ENCODE data around the gene ZNF324.
"Not testable (repeated sequence)": the region's sequence is repeated elsewhere in the genome, so short reads cannot be mapped to it uniquely, and the experiment has no call there.

Gene ZNF324

GRCh38 chr19:58469241-58470013, 2.5 kb downstream of the ZNF324 start:
- Histone ChIP-seq H3K4me2 (no peak overlapping the region), H3K27ac (no peak overlapping the region), H3K4me1 (ENCODE audit: low read depth, poor library complexity, severe bottlenecking) (peaks cover 9% of the 10 kb centered on the region), H3K79me2 (ENCODE audit: insufficient read depth, low read depth) (peaks cover 13% of the 10 kb centered on the region; the same call in 1 of the 2 replicates), H2AFZ (ENCODE audit: low read depth) (no peak overlapping the region), H3K4me3 (IDR thresholded peaks at IDR 0.05; ENCODE audit: insufficient read depth, low read depth, low read length) (no peak overlapping the region), H3K9ac (no peak overlapping the region), H3K27me3 (ENCODE audit: insufficient read depth, low read depth) (peaks cover 10% of the 10 kb centered on the region; the same call in 1 of the 2 replicates), H4K20me1 (ENCODE audit: insufficient read depth) (no peaks in the 10 kb centered on the region), H3K36me3 (ENCODE audit: insufficient read depth) (peaks cover 5% of the 10 kb centered on the region; the same call in 1 of the 2 replicates)
- TF ChIP-seq CTCF (conservative IDR thresholded peaks at IDR 0.05; ENCODE audit: low read depth, low read length), result no peak

- Histone ChIP-seq H3K79me2 (ENCODE audit: insufficient read depth, low read depth) (peaks cover 13% of the 10 kb centered on the region; the same call in 1 of the 2 replicates), H3K4me1 (ENCODE audit: low read depth, poor library complexity, severe bottlenecking) (peaks cover 17% of the 10 kb centered on the region)
- H3K4me2 ChIP-seq; H3K27ac ChIP-seq; H3K27me3 ChIP-seq (ENCODE audit: insufficient read depth, low read depth); H3K9ac ChIP-seq; H2AFZ ChIP-seq (ENCODE audit: low read depth); H3K4me3 ChIP-seq (IDR thresholded peaks at IDR 0.05; ENCODE audit: insufficient read depth, low read depth, low read length); H3K36me3 ChIP-seq (ENCODE audit: insufficient read depth); H4K20me1 ChIP-seq (ENCODE audit: insufficient read depth): not testable (repeated sequence)
Observed at GRCh38 chr19:58470837-58471543, 4.1 kb downstream of the ZNF324 start.

- no peak overlapping the region for H2AFZ ChIP-seq (ENCODE audit: low read depth)
- H3K27me3 ChIP-seq (ENCODE audit: insufficient read depth, low read depth), result no peaks in the 10 kb centered on the region
- H3K36me3 ChIP-seq (ENCODE audit: insufficient read depth), result peaks cover 5% of the 10 kb centered on the region; the same call in 1 of the 2 replicates
- H3K4me3 ChIP-seq (IDR thresholded peaks at IDR 0.05; ENCODE audit: insufficient read depth, low read depth, low read length), result no peak overlapping the region
- peaks cover 17% of the 10 kb centered on the region for H3K4me1 ChIP-seq (ENCODE audit: low read depth, poor library complexity, severe bottlenecking)
- no peak overlapping the region for H3K9ac ChIP-seq
- H3K4me2 ChIP-seq, result no peak overlapping the region
- no peak overlapping the region for H3K27ac ChIP-seq
- no peaks in the 10 kb centered on the region for H4K20me1 ChIP-seq (ENCODE audit: insufficient read depth)
- H3K79me2 ChIP-seq (ENCODE audit: insufficient read depth, low read depth), result peaks cover 13% of the 10 kb centered on the region; the same call in 1 of the 2 replicates
- no peak for TF ChIP-seq CTCF (conservative IDR thresholded peaks at IDR 0.05; ENCODE audit: low read depth, low read length)
Observed at GRCh38 chr19:58471736-58472135, 4.9 kb downstream of the ZNF324 start.

GRCh38 chr19:58473775-58474174, 6.9 kb downstream of the ZNF324 start:
- no peak for TF ChIP-seq CTCF (conservative IDR thresholded peaks at IDR 0.05; ENCODE audit: low read depth, low read length)
- Histone ChIP-seq H3K27me3 (ENCODE audit: insufficient read depth, low read depth) (no peaks in the 10 kb centered on the region), H3K4me2 (no peak overlapping the region), H3K9ac (no peak overlapping the region), H3K4me3 (IDR thresholded peaks at IDR 0.05; ENCODE audit: insufficient read depth, low read depth, low read length) (no peak overlapping the region), H3K27ac (no peak overlapping the region), H4K20me1 (ENCODE audit: insufficient read depth) (no peaks in the 10 kb centered on the region), H3K4me1 (ENCODE audit: low read depth, poor library complexity, severe bottlenecking) (peaks cover 16% of the 10 kb centered on the region), H3K36me3 (ENCODE audit: insufficient read depth) (peaks cover 5% of the 10 kb centered on the region; the same call in 1 of the 2 replicates), H2AFZ (ENCODE audit: low read depth) (no peak overlapping the region), H3K79me2 (ENCODE audit: insufficient read depth, low read depth) (peaks cover 4% of the 10 kb centered on the region; the same call in 1 of the 2 replicates)

All from KMS-11 (cell line).